Mesenchymal stem cell (in vitro differentiated cells and primary cell): ENCODE results near the gene ECI2.

Experiments
- DNase-seq: peaks from one replicate; pipeline ENCODE4 v3.0.0-alpha.2; 2013
- H2AFZ ChIP-seq: one replicate; pipeline ENCODE4 v1.6.1; 2013; ENCODE audit warnings: low read depth, mild to moderate bottlenecking, control low read depth, inconsistent platforms, low read length, moderate library complexity
- H2AK5ac ChIP-seq: 2 replicates; pipeline ENCODE4 v1.6.1; 2013; ENCODE audit warnings: low read length, moderate library complexity, mild to moderate bottlenecking, inconsistent platforms; ENCODE audit not compliant: severe bottlenecking
- H2BK120ac ChIP-seq: one replicate; pipeline ENCODE4 v1.6.1; 2013; ENCODE audit warnings: low read depth, mild to moderate bottlenecking, inconsistent platforms, low read length, moderate library complexity
- H2BK12ac ChIP-seq, 2 experiments: one replicate each; pipeline ENCODE4 v1.6.1; 2013; ENCODE audit warnings: inconsistent platforms in 2 of 2, low read length in 2 of 2, mild to moderate bottlenecking in 2 of 2, moderate library complexity in 2 of 2, control low read depth in 1 of 2
- H2BK15ac ChIP-seq: one replicate; pipeline ENCODE4 v1.6.1; 2013; ENCODE audit warnings: mild to moderate bottlenecking, low read depth, inconsistent platforms; ENCODE audit not compliant: poor library complexity, severe bottlenecking
- H2BK5ac ChIP-seq: 2 replicates; pipeline ENCODE4 v1.6.1; 2013; ENCODE audit warnings: low read depth, mild to moderate bottlenecking, low read length, control low read depth, inconsistent platforms; ENCODE audit not compliant: poor library complexity, severe bottlenecking
- H3K14ac ChIP-seq, 2 experiments: one replicate each; pipeline ENCODE4 v1.6.1; 2013; ENCODE audit warnings: inconsistent platforms in 2 of 2, low read length in 2 of 2, control low read depth in 1 of 2, mild to moderate bottlenecking in 1 of 2, moderate library complexity in 1 of 2
- H3K18ac ChIP-seq, 2 experiments: one replicate each; pipeline ENCODE4 v1.6.1; 2013; ENCODE audit warnings: inconsistent platforms in 2 of 2, low read length in 2 of 2, control low read depth in 1 of 2, low read depth in 1 of 2, mild to moderate bottlenecking in 1 of 2
- H3K23ac ChIP-seq, 2 experiments: one replicate each; pipeline ENCODE4 v1.6.1; 2013; ENCODE audit warnings: inconsistent platforms in 2 of 2, low read length in 2 of 2, mild to moderate bottlenecking in 2 of 2, moderate library complexity in 2 of 2, control low read depth in 1 of 2
- H3K27ac ChIP-seq: 2 replicates; pipeline ENCODE4 v1.5.1; 2013; ENCODE audit warnings: mild to moderate bottlenecking, moderate library complexity, low read length, control low read depth, inconsistent platforms; ENCODE audit not compliant: poor library complexity, severe bottlenecking
- H3K27me3 ChIP-seq, 2 experiments: 2 replicates each; pipeline versions ENCODE4 v1.6.1 to v1.7.0; 2013; ENCODE audit warnings: low read length in 2 of 2, mild to moderate bottlenecking in 2 of 2, moderate library complexity in 2 of 2, control low read depth in 1 of 2, inconsistent platforms in 1 of 2; ENCODE audit not compliant: control insufficient read depth in 1 of 2, insufficient read depth in 1 of 2
- H3K36me3 ChIP-seq, 2 experiments: 2 replicates each; pipeline versions ENCODE4 v1.6.1 to v1.7.0; 2013; ENCODE audit warnings: low read length in 2 of 2, control low read depth in 1 of 2, inconsistent platforms in 1 of 2, low read depth in 1 of 2, mild to moderate bottlenecking in 1 of 2; ENCODE audit not compliant: insufficient read depth in 2 of 2, control insufficient read depth in 1 of 2
- H3K4ac ChIP-seq, 2 experiments: one replicate each; pipeline ENCODE4 v1.6.1; 2013; ENCODE audit warnings: inconsistent platforms in 2 of 2, low read length in 2 of 2, mild to moderate bottlenecking in 2 of 2, moderate library complexity in 2 of 2, control low read depth in 1 of 2, low read depth in 1 of 2
- H3K4me1 ChIP-seq: 2 replicates; pipeline ENCODE4 v1.6.1; 2013; ENCODE audit warnings: low read depth, low read length, control low read depth; ENCODE audit not compliant: control insufficient read depth, insufficient read depth
- H3K4me2 ChIP-seq: 2 replicates; pipeline ENCODE4 v1.6.1; 2013; ENCODE audit warnings: low read length, mild to moderate bottlenecking, inconsistent platforms; ENCODE audit not compliant: poor library complexity, severe bottlenecking
- H3K4me3 ChIP-seq, 2 experiments: 2 replicates each; pipeline versions ENCODE4 v1.5.1 to v1.7.0; 2013; ENCODE audit warnings: low read length in 2 of 2, mild to moderate bottlenecking in 2 of 2, control low read depth in 1 of 2, low read depth in 1 of 2; ENCODE audit not compliant: insufficient read depth in 1 of 2
- H3K79me1 ChIP-seq: replicated peaks from 2 replicates; pipeline ENCODE4 v1.6.1; 2013; ENCODE audit warnings: mild to moderate bottlenecking, control low read depth, low read length, inconsistent platforms; ENCODE audit not compliant: poor library complexity, severe bottlenecking
- H3K9ac ChIP-seq: 2 replicates; pipeline ENCODE4 v1.7.0; 2013; ENCODE audit warnings: mild to moderate bottlenecking, low read length, moderate library complexity
- H3K9me3 ChIP-seq: 2 replicates; pipeline ENCODE4 v1.7.0; 2013; ENCODE audit warnings: mild to moderate bottlenecking, low read length; ENCODE audit not compliant: control insufficient read depth
- H4K8ac ChIP-seq: one replicate; pipeline ENCODE4 v1.6.1; 2013; ENCODE audit warnings: inconsistent platforms, mild to moderate bottlenecking, low read length, moderate library complexity
- H4K91ac ChIP-seq: one replicate; pipeline ENCODE4 v1.6.1; 2013; ENCODE audit warnings: mild to moderate bottlenecking, low read length, inconsistent platforms
- WGBS: methylation state at CpG from one replicate; pipeline ENCODE4 v1.1.7; 2013; ENCODE audit warnings: mixed read lengths; 5-methylcytosine and 5-hydroxymethylcytosine counted together

ECI2 gene

DNA sequence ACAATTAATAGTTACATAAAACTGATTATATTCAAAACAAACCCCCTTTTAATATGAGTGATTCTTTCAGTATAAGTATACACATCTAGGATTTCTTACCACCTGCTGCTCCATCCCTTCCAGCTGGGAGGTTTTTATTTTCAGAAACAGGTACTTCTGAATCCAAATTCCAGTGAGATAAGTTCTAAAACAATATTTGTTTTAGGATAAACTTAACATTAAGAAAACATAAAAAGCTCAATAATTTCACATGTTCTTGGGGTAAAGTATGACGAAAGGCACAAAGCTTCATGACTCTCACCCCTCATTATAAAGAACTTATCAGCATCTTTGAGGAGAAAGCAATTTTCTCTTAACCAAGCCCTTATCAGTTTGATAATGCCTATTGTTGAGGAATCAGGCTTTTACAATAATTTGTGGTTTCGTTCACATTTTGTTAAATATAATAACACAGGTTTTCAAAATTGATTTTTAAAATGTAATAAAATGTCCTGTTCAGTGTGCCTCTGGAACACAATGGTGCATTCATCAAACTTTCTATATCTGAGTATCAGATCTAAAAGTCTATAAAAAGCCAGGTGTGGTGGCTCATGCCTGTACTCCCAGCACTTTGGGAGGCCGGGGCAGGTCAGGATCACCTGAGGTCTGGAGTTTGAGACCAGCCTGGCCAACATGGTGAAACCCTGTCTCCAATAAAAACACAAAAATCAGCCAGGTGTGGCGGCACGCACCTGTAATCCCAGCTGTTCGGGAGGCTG, 60.7 kb downstream of the ECI2 start:
- no peak overlapping the region for H3K4ac ChIP-seq
- no peak overlapping the region for H2AK5ac ChIP-seq
- WGBS = 94% methylated on average over 5 of the region's 6 CpGs
- H3K14ac ChIP-seq = no peak overlapping the region
- no peak overlapping the region for H2BK5ac ChIP-seq
- no peak overlapping the region for H2AFZ ChIP-seq
- no peaks in the 10 kb centered on the region for H3K36me3 ChIP-seq
- no peaks in the 10 kb centered on the region for H3K9me3 ChIP-seq
- no peak overlapping the region for H2BK12ac ChIP-seq
- H3K18ac ChIP-seq = no peak overlapping the region
- no peak overlapping the region for H2BK15ac ChIP-seq
- no peak overlapping the region for H2BK120ac ChIP-seq
- H4K91ac ChIP-seq = no peak overlapping the region
- H3K23ac ChIP-seq = no peak overlapping the region
- H3K27me3 ChIP-seq = peaks cover 0 to 4% of the 10 kb centered on the region in 2 experiments
- no peak overlapping the region for H3K9ac ChIP-seq
- no peak overlapping the region for H3K4me2 ChIP-seq
- H4K8ac ChIP-seq = no peak overlapping the region
- H3K79me1 ChIP-seq = no peaks in the 10 kb centered on the region
- no peak overlapping the region for H3K4me3 ChIP-seq
- no peak for DNase-seq
- no peak overlapping the region for H3K27ac ChIP-seq
- H3K4me1 ChIP-seq = no peaks in the 10 kb centered on the region

- no peak overlapping the region for H3K18ac ChIP-seq
- no peak overlapping the region for H3K9ac ChIP-seq
- H2BK15ac ChIP-seq = no peak overlapping the region
- H3K4me3 ChIP-seq = no peak overlapping the region
- no peaks in the 10 kb centered on the region for H3K79me1 ChIP-seq
- H2AFZ ChIP-seq = no peak overlapping the region
- H3K23ac ChIP-seq = no peak overlapping the region
- no peak for DNase-seq
- no peaks in the 10 kb centered on the region for H3K27me3 ChIP-seq
- H3K14ac ChIP-seq = no peak overlapping the region
- H2BK12ac ChIP-seq = no peak overlapping the region
- no peak overlapping the region for H3K27ac ChIP-seq
- H3K9me3 ChIP-seq = no peaks in the 10 kb centered on the region
- H3K4ac ChIP-seq = no peak overlapping the region
- H3K4me1 ChIP-seq = no peaks in the 10 kb centered on the region
- 97% methylated on average over 4 of the region's 4 CpGs for WGBS
- no peak overlapping the region for H4K91ac ChIP-seq
- H2BK120ac ChIP-seq = no peak overlapping the region
- H2AK5ac ChIP-seq = no peak overlapping the region
- H4K8ac ChIP-seq = no peak overlapping the region
- no peak overlapping the region for H3K4me2 ChIP-seq
- H3K36me3 ChIP-seq = peaks cover 0 to under 1% of the 10 kb centered on the region in 2 experiments
- H2BK5ac ChIP-seq = no peak overlapping the region
Observed at GRCh38 chr6:4071330-4071729, 64.0 kb downstream of the ECI2 start.

DNA sequence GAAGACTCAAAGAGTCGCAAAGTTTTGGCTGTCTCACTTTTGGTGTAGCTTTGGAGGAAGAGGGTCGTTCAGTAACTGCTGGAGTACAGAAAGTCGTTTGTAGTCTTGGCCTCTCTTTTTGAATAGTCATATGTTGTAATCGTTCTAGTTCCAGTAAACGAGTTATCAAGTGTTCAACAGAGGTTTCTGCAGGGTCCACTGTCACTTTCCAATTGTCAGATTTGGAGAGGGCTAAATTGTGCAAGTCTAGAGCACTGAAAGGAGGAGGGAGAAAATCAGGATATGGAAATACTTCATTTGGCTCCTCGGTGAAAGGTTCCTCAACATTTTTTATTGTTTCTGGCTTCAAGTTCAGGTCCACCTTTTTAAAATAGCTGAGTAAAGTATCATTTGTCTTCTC, 66.2 kb downstream of the ECI2 start:
- no peak overlapping the region for H4K91ac ChIP-seq
- no peaks in the 10 kb centered on the region for H3K79me1 ChIP-seq
- H3K9me3 ChIP-seq = no peaks in the 10 kb centered on the region
- no peak for DNase-seq
- 84% methylated on average over 5 of the region's 6 CpGs for WGBS
- H3K36me3 ChIP-seq = peaks cover 6 to 22% of the 10 kb centered on the region in 2 experiments
- no peak overlapping the region for H2AFZ ChIP-seq
- no peak overlapping the region for H3K4me3 ChIP-seq
- H3K4ac ChIP-seq = no peak overlapping the region
- H4K8ac ChIP-seq = no peak overlapping the region
- no peak overlapping the region for H2BK120ac ChIP-seq
- H3K27ac ChIP-seq = no peak overlapping the region
- H2AK5ac ChIP-seq = no peak overlapping the region
- no peak overlapping the region for H3K18ac ChIP-seq
- H3K4me2 ChIP-seq = no peak overlapping the region
- no peaks in the 10 kb centered on the region for H3K4me1 ChIP-seq
- H3K9ac ChIP-seq = no peak overlapping the region
- H2BK12ac ChIP-seq = no peak overlapping the region
- H3K14ac ChIP-seq = no peak overlapping the region
- H3K23ac ChIP-seq = no peak overlapping the region
- H2BK5ac ChIP-seq = no peak overlapping the region
- no peak overlapping the region for H2BK15ac ChIP-seq
- H3K27me3 ChIP-seq = no peaks in the 10 kb centered on the region

DNA sequence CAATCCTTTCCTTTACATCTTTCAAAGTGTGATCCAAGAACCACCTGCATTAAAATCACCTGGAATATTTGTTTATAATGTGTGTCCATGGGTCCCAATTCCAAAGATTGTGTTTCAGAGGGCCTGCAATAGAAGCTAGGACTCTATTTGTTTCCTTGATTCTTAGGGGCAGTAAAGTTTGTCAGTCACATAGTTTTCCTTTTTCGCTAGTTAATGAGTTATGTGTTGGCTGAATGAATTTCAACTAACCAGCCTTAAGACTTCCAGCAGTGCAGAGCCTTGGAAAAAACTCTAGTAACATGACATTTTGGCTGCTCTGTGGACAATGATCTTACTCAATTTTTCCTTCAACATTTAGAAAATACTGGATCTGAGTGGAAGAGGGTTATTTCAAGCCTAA, 67.7 kb downstream of the ECI2 start:
- Histone ChIP-seq H3K36me3 (peaks cover 6 to 38% of the 10 kb centered on the region in 2 experiments), H4K8ac (no peak overlapping the region), H2BK5ac (no peak overlapping the region), H2AK5ac (no peak overlapping the region), H2BK120ac (no peak overlapping the region), H2BK15ac (no peak overlapping the region), H3K9ac (no peak overlapping the region), H3K27ac (peak overlapping the region; percentile 91), H2AFZ (no peak overlapping the region), H3K27me3 (no peaks in the 10 kb centered on the region), H3K18ac (no peak overlapping the region), H2BK12ac (no peak overlapping the region), H3K4me3 (no peak overlapping the region), H3K4me2 (no peak overlapping the region), H3K4me1 (no peaks in the 10 kb centered on the region), H3K4ac (no peak overlapping the region), H4K91ac (no peak overlapping the region), H3K79me1 (no peaks in the 10 kb centered on the region), H3K23ac (no peak overlapping the region), H3K14ac (no peak overlapping the region), H3K9me3 (no peaks in the 10 kb centered on the region)
- no peak for DNase-seq
- 80% methylated on average over 1 of the region's 1 CpG for WGBS
